ENCODE data around the gene RERE.
"Not testable (repeated sequence)": the region's sequence is repeated elsewhere in the genome, so short reads cannot be mapped to it uniquely, and the experiment has no call there.

RERE gene

DNA sequence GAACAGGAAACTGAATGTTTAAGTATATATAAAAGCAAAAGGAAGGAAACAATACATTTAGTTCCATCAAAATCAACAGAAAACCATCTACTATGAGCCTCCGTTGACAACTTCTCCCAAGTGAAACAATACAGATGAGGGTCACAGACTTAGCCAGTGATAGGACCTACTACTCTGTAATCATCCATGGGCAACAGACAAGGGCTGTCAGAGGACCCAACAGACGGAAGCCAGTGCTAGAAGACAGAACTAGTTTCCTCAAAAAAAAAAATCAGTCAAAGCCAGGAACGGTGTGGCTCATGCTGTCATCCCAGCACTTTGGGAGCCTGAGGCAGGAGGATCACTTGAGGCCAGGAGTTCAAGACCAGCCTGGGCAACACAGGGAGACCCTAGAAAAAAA is 20.6 kb downstream of the RERE start:
- DNase-seq, result no peak

- no peak for DNase-seq
Observed at GRCh38 chr1:8794605-8795004, 22.8 kb downstream of the RERE start.

- DNase-seq, result no peak
Observed at GRCh38 chr1:8791819-8792218, 25.6 kb downstream of the RERE start.

GRCh38 chr1:8790987-8791386 is 26.5 kb downstream of the RERE start:
- no peak for DNase-seq

- no peak for DNase-seq
Observed at GRCh38 chr1:8790478-8790877, 27.0 kb downstream of the RERE start.

- DNase-seq, result no peak
Observed at GRCh38 chr1:8789314-8790214, 27.9 kb downstream of the RERE start.

DNA sequence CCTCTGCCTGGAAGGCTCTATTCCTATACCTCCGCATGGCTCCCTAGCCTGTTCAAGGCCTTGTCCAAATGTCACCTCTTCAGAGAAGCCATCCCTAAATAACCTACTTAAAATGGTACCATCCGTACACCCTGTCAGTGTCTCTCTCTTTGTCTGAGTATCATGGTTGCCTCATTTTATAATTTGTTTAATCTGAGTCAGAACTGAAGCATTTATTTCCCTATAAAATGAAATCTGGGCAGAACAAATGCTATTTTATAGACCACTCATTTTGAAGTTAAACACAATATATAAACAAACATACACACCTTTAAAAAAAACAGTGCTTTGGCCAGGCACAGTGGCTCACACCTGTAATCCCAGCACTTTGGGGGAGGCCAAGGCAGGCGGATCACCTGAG is 30.2 kb downstream of the RERE start:
- DNase-seq, result no peak

- DNase-seq, result not testable (repeated sequence)
Observed at GRCh38 chr1:8786204-8786603, 31.2 kb downstream of the RERE start.

DNA sequence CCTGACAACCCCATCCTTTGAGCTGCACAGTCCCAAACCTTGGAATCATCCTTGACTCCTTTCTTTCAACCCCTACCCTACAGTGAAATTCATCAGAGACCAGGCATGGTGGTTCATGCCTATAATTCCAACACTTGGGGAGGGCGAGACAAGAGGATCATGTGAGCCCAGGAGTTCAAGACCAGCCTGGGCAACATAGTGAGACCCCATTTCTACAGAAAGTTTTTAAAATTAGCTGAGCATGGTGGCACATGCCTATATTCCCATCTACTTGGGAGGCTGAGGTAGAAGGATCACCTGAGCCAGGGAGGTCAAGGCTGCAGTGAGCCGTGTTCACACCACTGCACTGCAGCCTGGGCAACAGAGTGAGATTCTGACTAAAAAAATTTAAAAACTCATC is 34.5 kb downstream of the RERE start:
- no peak for DNase-seq

- DNase-seq, result no peak
Observed at GRCh38 chr1:8782001-8782620, 35.3 kb downstream of the RERE start.

GRCh38 chr1:8780405-8780804 is 37.0 kb downstream of the RERE start:
- DNase-seq, result no peak

DNA sequence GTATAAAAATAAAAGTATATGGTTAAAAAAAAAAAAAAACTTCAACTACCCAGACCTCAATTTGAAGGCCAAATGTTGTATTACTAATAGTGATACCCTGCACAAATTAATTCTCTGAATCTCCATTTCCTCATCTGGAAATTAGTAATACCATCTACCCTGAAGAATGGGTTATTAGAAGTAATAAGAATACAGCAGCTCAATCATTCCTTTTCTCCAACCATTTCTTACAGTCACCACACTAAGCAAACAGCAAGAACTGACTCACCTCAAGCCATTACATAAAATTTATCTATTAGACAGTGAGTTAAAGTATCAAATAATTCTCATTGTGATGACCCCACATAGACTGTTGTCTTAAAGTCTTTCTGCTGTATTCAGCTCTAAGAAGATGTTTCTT is 39.6 kb downstream of the RERE start:
- DNase-seq, result no peak

DNA sequence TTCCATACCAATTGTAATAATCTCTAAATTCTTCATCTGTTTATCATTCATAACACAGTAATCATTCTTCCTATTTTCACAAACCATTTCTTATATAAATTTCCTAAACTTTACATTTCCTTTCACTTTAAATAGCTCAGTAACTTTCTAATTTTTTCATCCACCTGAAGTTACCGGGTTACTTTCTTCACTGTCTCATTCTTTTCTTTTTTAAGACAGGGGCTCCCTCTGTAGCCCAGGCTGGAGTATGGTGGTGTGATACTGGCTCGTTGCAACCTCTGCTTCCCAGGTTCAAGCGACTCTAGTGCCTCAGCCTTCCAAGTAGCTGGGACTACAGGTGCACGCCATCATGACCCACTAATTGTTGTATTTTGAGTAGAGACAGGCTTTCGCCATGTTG is 41.3 kb downstream of the RERE start:
- DNase-seq, result no peak

GRCh38 chr1:8767006-8767405 is 50.4 kb downstream of the RERE start:
- DNase-seq, result no peak

DNA sequence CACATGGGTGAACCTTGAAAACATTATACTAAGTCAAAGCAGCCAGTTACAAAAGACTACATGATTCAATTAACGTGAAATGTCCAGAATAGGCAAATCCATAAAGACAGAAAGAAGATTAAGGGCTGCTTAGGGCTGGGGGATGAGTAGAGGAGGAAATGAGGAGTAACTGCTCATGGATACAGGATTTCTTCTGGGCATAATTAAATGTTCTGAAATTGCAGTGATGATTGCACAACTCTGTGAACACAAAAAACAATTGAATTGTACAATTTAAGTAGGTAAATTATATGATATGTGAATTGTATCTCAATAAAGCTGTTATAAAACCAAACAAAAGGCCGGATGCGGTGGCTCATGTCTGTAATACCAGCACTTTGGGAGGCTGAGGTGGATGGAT is 52.2 kb downstream of the RERE start:
- DNase-seq, result no peak

GRCh38 chr1:8764293-8764937 is 53.0 kb downstream of the RERE start:
- DNase-seq, result no peak

- no peak for DNase-seq
Observed at GRCh38 chr1:8763888-8764287, 53.6 kb downstream of the RERE start.

- no peak for DNase-seq
Observed at GRCh38 chr1:8754993-8755392, 62.4 kb downstream of the RERE start.

GRCh38 chr1:8754247-8754650 is 63.2 kb downstream of the RERE start:
- DNase-seq, result no peak

GRCh38 chr1:8753736-8754135 is 63.7 kb downstream of the RERE start:
- no peak for DNase-seq

GRCh38 chr1:8752921-8753713 is 64.3 kb downstream of the RERE start:
- no peak for DNase-seq

DNA sequence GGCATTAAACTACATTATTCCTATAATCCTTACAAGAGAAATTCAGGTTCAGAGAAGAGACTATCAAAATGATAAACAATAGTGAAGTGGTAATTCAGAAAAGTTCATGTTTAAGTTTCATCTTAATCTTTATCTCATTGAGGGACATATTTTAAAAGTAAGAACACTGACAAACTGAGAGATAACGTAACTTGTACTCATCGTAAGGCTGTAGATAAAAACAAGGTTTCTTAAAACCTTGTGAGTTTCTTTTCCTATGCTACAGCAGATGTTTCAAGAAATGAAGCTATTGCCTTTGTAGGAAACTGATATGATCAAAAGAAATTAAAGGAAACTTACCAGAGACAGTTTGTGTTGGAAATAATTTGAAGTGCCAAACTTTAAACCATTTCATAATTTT is 65.0 kb downstream of the RERE start:
- DNase-seq, result no peak

- no peak for DNase-seq
Observed at GRCh38 chr1:8751984-8752383, 65.5 kb downstream of the RERE start.
